ENCODE results near the gene NEU1.
"Not testable (repeated sequence)": the region's sequence is repeated elsewhere in the genome, so short reads cannot be mapped to it uniquely, and the experiment has no call there.

The NEU1 gene

DNA sequence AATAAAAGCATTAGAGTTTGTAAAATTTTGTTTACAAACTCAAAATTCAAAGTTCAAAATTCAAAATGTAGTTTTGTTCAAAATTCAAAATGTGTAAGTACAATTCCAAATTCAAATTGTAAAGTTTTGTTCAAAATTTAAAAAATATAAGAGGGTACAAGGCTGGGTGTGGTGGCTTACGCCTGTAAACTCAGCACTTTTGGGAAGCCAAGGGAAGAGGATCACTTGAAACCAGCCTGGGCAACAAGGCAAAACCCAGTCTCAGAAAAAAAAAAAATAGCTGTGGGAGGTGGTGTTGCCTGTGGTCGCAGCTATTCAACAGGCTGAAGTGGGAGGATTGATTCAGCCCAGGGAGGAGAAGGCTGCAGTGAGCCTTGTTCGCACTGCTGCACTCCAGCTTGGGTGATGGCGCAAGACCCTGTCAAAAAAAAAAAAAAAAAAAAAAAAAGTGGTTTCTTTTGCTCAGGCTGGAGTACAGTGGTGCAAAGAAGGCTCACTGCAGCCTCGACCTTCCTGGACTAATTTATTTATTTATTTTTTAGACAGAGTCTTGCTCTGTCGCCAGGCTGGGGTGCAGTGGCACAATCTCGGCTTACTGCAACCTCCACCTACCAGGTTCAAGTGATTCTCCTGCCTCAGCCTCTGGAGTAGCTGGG lies 44.7 kb upstream of the NEU1 start:
- H3K27ac ChIP-seq (replicated peaks): no peak overlapping the region; the same call in 1 of the 2 replicates
- TF ChIP-seq SPI1 (IDR thresholded peaks at IDR 0.05; ENCODE audit: borderline replicate concordance, low read depth) (no peak), GABPA (IDR thresholded peaks at IDR 0.05; ENCODE audit: low read depth) (no peak), POLR2AphosphoS5 (IDR thresholded peaks at IDR 0.05; ENCODE audit: low read depth) (no peak)
- TF ChIP-seq, protein P1, sequence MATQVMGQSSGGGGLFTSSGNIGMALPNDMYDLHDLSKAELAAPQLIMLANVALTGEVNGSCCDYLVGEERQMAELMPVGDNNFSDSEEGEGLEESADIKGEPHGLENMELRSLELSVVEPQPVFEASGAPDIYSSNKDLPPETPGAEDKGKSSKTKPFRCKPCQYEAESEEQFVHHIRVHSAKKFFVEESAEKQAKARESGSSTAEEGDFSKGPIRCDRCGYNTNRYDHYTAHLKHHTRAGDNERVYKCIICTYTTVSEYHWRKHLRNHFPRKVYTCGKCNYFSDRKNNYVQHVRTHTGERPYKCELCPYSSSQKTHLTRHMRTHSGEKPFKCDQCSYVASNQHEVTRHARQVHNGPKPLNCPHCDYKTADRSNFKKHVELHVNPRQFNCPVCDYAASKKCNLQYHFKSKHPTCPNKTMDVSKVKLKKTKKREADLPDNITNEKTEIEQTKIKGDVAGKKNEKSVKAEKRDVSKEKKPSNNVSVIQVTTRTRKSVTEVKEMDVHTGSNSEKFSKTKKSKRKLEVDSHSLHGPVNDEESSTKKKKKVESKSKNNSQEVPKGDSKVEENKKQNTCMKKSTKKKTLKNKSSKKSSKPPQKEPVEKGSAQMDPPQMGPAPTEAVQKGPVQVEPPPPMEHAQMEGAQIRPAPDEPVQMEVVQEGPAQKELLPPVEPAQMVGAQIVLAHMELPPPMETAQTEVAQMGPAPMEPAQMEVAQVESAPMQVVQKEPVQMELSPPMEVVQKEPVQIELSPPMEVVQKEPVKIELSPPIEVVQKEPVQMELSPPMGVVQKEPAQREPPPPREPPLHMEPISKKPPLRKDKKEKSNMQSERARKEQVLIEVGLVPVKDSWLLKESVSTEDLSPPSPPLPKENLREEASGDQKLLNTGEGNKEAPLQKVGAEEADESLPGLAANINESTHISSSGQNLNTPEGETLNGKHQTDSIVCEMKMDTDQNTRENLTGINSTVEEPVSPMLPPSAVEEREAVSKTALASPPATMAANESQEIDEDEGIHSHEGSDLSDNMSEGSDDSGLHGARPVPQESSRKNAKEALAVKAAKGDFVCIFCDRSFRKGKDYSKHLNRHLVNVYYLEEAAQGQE (IDR thresholded peaks at IDR 0.05; ENCODE audit: insufficient replicate concordance, low read depth): no peak
- TF ChIP-seq, protein P2, sequence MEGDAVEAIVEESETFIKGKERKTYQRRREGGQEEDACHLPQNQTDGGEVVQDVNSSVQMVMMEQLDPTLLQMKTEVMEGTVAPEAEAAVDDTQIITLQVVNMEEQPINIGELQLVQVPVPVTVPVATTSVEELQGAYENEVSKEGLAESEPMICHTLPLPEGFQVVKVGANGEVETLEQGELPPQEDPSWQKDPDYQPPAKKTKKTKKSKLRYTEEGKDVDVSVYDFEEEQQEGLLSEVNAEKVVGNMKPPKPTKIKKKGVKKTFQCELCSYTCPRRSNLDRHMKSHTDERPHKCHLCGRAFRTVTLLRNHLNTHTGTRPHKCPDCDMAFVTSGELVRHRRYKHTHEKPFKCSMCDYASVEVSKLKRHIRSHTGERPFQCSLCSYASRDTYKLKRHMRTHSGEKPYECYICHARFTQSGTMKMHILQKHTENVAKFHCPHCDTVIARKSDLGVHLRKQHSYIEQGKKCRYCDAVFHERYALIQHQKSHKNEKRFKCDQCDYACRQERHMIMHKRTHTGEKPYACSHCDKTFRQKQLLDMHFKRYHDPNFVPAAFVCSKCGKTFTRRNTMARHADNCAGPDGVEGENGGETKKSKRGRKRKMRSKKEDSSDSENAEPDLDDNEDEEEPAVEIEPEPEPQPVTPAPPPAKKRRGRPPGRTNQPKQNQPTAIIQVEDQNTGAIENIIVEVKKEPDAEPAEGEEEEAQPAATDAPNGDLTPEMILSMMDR (IDR thresholded peaks at IDR 0.05; ENCODE audit: insufficient read depth, low read length): no peak
- peak; percentile 88 to 90 for DNase-seq (ENCODE audit: low read depth in 1 of 2, low spot score in 1 of 2)
- H3K27me3 ChIP-seq (ENCODE audit: insufficient read depth, poor library complexity, severe bottlenecking): no peaks in the 10 kb centered on the region
- peak overlapping the region; percentile 6 for H3K4me3 ChIP-seq (replicated peaks; ENCODE audit: insufficient read depth, low read length)

DNA sequence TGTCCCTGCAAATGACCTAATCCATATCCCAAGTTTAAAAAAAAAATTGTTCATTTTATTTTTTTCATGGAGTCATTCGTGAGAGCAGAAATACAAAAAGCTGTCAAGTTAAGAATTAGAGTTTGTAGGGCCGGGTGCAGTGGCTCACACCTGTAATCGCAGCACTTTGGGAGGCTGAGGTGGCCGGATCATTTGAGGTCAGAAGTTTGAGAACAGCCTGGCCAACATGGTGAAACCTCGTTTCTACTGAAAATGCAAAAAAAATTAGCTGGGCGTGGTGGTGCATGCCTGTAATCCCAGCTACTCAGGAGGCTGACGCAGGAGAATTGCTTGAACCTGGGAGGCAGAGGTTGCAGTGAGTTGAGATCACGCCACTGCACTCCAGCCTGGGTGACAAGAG lies 44.1 kb upstream of the NEU1 start:
- H3K27ac ChIP-seq (replicated peaks); H3K4me3 ChIP-seq (replicated peaks; ENCODE audit: insufficient read depth, low read length); H3K27me3 ChIP-seq (ENCODE audit: insufficient read depth, poor library complexity, severe bottlenecking); DNase-seq (ENCODE audit: low read depth in 1 of 2, low spot score in 1 of 2): not testable (repeated sequence)

DNA sequence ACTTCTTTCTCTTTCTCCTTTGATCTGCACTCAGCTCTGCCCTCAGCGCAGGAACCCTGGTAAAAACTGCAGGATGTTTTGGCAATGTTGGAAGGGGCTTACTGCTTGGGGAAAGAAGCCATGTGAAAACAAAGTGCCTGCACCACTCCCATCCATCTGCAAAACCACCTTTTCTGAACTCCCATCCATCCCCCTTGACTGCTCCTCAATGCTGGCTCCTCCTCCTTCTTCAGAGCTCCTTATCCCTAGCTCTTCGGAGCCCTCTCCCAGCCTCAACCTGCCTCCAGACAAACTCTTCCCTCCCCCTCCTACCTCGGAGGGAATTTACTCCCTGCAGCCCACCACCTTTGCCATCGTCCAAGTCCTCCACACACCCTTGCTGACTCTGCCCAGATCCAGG lies 43.5 kb upstream of the NEU1 start:
- H3K27me3 ChIP-seq (ENCODE audit: insufficient read depth, poor library complexity, severe bottlenecking): no peaks in the 10 kb centered on the region
- no peak overlapping the region for H3K4me3 ChIP-seq (replicated peaks; ENCODE audit: insufficient read depth, low read length)
- TF ChIP-seq, protein P2 (IDR thresholded peaks at IDR 0.05; ENCODE audit: insufficient read depth, low read length): no peak
- TF ChIP-seq SPI1 (IDR thresholded peaks at IDR 0.05; ENCODE audit: borderline replicate concordance, low read depth): no peak
- TF ChIP-seq POLR2AphosphoS5 (IDR thresholded peaks at IDR 0.05; ENCODE audit: low read depth): no peak
- no peak for TF ChIP-seq GABPA (IDR thresholded peaks at IDR 0.05; ENCODE audit: low read depth)
- TF ChIP-seq, protein P1 (IDR thresholded peaks at IDR 0.05; ENCODE audit: insufficient replicate concordance, low read depth): no peak
- H3K27ac ChIP-seq (replicated peaks): no peak overlapping the region
- DNase-seq (ENCODE audit: low read depth in 1 of 2, low spot score in 1 of 2): no peak

DNA sequence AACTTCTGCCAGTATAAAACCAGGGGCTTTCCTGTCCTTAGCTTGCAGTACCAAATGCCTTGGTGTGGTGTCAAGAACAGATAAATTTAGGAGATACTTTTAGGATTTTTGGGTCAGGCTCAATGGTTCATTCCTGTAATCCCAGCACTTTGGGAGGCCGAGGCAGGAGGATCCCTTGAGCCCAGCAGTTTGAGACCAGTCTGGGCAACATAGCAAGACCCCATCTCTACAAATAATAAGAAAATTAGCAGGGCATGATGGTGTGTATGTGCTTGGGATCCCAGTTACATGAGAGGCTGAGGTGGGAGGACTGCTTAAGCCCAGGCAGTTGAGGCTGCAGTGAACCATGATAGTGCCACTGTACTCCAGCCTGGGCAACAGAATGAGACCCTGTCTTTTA lies 42.4 kb upstream of the NEU1 start:
- TF ChIP-seq POLR2AphosphoS5 (IDR thresholded peaks at IDR 0.05; ENCODE audit: low read depth) (no peak), GABPA (IDR thresholded peaks at IDR 0.05; ENCODE audit: low read depth) (no peak), SPI1 (IDR thresholded peaks at IDR 0.05; ENCODE audit: borderline replicate concordance, low read depth) (no peak)
- TF ChIP-seq, protein P2 (IDR thresholded peaks at IDR 0.05; ENCODE audit: insufficient read depth, low read length): no peak
- TF ChIP-seq, protein P1 (IDR thresholded peaks at IDR 0.05; ENCODE audit: insufficient replicate concordance, low read depth): no peak
- Histone ChIP-seq H3K27ac (replicated peaks) (no peak overlapping the region), H3K4me3 (replicated peaks; ENCODE audit: insufficient read depth, low read length) (no peak overlapping the region), H3K27me3 (ENCODE audit: insufficient read depth, poor library complexity, severe bottlenecking) (no peaks in the 10 kb centered on the region)
- no peak for DNase-seq (ENCODE audit: low read depth in 1 of 2, low spot score in 1 of 2)

Data from HL-60 (cell line).